Type B pancreatic cell (in vitro differentiated cells): ENCODE results near the gene LHX6. TPM values are rescaled to one million over a fixed set of nuclear protein-coding genes. Genes with fewer than 3 reads are reported as not detected.

Experiments
- DNase-seq: peaks from one replicate; pipeline ENCODE4 v3.0.0; 2021; ENCODE audit warnings: mixed read lengths; ENCODE audit not compliant: unreplicated experiment; ENCODE audit errors: extremely low spot score
- H3K27ac Mint-ChIP-seq: 2 replicates; pipeline ENCODE4 v1.8.0; 2021; ENCODE audit warnings: mild to moderate bottlenecking, mixed read lengths
- H3K27me3 Mint-ChIP-seq: 2 replicates; pipeline ENCODE4 v1.8.0; 2021; ENCODE audit warnings: mixed read lengths
- H3K36me3 Mint-ChIP-seq: 2 replicates; pipeline ENCODE4 v1.8.0; 2021; ENCODE audit warnings: mixed read lengths
- H3K4me1 Mint-ChIP-seq: one replicate; pipeline ENCODE4 v1.8.0; 2021; ENCODE audit warnings: mixed read lengths; ENCODE audit not compliant: unreplicated experiment
- H3K4me3 Mint-ChIP-seq: 2 replicates; pipeline ENCODE4 v1.8.0; 2021; ENCODE audit warnings: mild to moderate bottlenecking, mixed read lengths
- H3K9me3 Mint-ChIP-seq: 2 replicates; pipeline ENCODE4 v1.8.0; 2021; ENCODE audit warnings: mixed read lengths
- total RNA-seq: library from RNA; stranded (reverse); gene quantifications from 2 replicates; pipeline ENCODE4 v1.2.1, GENCODE V29; 2021; ENCODE audit warnings: low replicate concordance
- TF ChIP-seq, protein P1 (sequence below): fragments of 200-600 bp; sonication (generic); conservative IDR thresholded peaks from 2 replicates; pipeline ENCODE4 v1.5.0; 2021; ENCODE audit warnings: antibody characterized with exemption, mild to moderate bottlenecking

Gene LHX6
- total RNA-seq, 1 donor from 2014 or later = 10.0 TPM

DNA sequence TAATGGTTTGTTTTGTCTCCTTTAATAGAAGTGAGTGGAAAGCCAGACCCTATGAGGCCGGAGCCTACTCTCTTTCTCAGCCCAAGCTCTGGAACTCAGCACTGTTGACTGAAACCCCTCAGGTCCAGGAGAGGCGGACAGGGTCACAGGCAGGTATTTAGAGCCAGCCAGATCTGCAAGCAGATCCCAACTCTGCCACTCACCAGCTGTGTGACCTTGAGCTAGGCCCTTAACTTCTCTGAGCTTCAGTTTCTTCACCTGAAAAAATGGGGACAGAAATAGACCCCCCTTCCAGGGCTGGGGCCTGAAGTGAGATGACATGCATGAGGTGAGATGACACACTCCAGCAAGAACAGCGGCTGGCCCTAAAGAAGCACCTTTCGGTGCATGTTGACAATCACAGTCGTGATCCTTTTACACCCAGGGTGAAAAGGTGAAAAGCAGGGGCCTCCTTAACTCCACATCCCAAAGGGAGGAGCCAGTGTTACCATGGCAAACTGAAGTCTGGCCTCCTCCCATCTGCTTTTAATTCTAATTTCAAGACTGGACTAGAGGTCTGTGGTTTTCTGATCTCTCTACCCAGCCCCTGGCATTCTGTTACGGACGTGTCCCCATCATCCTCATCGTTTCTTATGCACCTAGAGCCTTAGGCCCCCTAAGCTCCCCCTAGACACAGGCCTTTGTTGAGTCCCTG lies 41.8 kb downstream of the LHX6 start:
- no peaks in the 10 kb centered on the region for H3K36me3 Mint-ChIP-seq
- H3K4me3 Mint-ChIP-seq = no peak overlapping the region
- TF ChIP-seq, protein P1, sequence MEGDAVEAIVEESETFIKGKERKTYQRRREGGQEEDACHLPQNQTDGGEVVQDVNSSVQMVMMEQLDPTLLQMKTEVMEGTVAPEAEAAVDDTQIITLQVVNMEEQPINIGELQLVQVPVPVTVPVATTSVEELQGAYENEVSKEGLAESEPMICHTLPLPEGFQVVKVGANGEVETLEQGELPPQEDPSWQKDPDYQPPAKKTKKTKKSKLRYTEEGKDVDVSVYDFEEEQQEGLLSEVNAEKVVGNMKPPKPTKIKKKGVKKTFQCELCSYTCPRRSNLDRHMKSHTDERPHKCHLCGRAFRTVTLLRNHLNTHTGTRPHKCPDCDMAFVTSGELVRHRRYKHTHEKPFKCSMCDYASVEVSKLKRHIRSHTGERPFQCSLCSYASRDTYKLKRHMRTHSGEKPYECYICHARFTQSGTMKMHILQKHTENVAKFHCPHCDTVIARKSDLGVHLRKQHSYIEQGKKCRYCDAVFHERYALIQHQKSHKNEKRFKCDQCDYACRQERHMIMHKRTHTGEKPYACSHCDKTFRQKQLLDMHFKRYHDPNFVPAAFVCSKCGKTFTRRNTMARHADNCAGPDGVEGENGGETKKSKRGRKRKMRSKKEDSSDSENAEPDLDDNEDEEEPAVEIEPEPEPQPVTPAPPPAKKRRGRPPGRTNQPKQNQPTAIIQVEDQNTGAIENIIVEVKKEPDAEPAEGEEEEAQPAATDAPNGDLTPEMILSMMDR = no peak
- no peak for DNase-seq
- H3K4me1 Mint-ChIP-seq = peaks cover 17% of the 10 kb centered on the region
- H3K27ac Mint-ChIP-seq = no peak overlapping the region
- peaks cover 8% of the 10 kb centered on the region for H3K27me3 Mint-ChIP-seq
- H3K9me3 Mint-ChIP-seq = no peaks in the 10 kb centered on the region

DNA sequence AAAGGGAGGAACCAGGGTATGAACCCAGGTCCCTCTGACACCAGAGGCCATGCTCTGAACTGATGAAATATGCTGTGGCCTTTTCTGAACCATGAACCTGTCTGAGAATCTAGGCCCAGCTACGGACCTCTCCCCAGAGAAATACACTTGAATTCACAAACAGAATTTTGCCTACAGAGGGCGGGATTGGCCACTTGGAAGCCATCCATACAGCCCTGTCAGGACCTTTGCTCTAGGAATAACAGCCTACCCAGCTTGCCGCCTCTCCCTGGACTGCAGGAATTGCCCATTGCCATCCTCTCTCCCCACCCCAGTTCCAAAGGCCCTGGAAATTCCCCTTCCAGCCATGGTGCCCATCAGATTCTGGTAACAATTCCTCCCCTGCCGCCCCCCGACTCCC lies 42.5 kb downstream of the LHX6 start:
- Mint-ChIP-seq H3K4me1 (peaks cover 17% of the 10 kb centered on the region), H3K9me3 (no peaks in the 10 kb centered on the region), H3K36me3 (no peaks in the 10 kb centered on the region), H3K27me3 (peaks cover 8% of the 10 kb centered on the region), H3K4me3 (no peak overlapping the region), H3K27ac (no peak overlapping the region)
- TF ChIP-seq, protein P1 = no peak
- DNase-seq = no peak

DNA sequence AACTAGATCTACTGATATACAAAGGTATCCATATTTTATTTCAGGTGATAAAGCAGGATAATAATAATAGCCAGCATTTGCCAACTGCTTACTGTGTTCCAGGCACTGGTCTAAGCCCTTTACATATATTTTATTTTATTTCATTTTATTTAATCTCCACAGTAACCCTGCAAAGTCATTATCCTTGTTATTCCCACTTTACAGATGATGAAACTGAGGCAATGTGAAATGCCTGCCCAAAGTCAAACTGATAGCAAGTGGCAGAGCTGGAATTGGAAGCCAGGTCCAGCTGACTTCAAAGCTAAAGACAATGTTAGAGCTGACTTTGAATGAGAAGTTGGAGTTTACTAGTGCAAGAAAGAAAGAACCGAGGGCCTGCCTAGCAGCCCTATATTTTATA lies 44.2 kb downstream of the LHX6 start:
- H3K4me3 Mint-ChIP-seq = no peak overlapping the region

DNA sequence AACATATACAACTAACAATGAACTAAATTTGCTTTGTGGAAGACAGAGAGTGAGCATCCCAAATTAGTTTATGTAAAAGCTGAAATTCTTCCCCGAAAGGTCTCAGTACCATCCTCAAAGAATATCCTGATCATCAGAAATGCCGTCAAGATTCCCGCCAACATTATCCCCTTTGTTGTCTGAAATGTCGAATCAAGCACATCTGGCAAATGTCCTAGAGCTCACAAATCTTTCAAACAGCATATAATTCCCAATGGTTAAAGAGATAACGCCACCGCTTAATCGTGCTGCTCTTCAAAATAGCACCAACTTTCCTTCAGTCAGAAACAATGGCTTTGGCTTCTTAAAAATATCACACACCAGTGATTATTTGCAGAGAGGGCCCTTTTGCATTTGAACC lies 45.3 kb downstream of the LHX6 start:
- Mint-ChIP-seq H3K4me1 (peaks cover 17% of the 10 kb centered on the region), H3K9me3 (no peaks in the 10 kb centered on the region), H3K27ac (no peak overlapping the region), H3K27me3 (peaks cover 15% of the 10 kb centered on the region), H3K4me3 (no peak overlapping the region), H3K36me3 (no peaks in the 10 kb centered on the region)
- DNase-seq = no peak
- TF ChIP-seq, protein P1 = no peak

More for the DNA sequence above, 44.2 kb downstream of the LHX6 start:
- Mint-ChIP-seq H3K27me3 (peaks cover 8% of the 10 kb centered on the region), H3K4me1 (peaks cover 17% of the 10 kb centered on the region), H3K36me3 (no peaks in the 10 kb centered on the region), H3K27ac (no peak overlapping the region), H3K9me3 (no peaks in the 10 kb centered on the region)
- no peak for DNase-seq
- TF ChIP-seq, protein P1 = no peak

DNA sequence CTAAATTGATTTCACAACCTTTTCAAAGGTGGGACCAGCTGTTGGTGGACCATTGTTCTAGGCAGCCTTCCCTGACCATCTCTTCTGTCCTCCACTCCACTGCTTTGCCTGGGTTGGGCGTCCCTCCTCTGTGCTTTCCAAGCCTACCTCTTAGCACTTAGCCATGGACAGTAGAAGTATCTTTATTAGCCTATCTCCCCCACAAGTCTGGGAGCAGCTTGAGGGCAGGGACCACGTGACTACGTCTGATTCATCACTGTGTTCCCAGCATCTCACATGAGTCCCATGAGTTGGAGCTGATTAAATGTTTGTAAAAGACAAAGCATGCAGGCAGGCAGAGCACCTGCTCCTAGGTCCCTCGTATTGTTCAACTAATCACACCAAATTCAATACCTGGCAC lies 48.1 kb downstream of the LHX6 start:
- Mint-ChIP-seq H3K27me3 (peaks cover 26% of the 10 kb centered on the region), H3K4me3 (no peak overlapping the region), H3K4me1 (no peaks in the 10 kb centered on the region), H3K9me3 (no peaks in the 10 kb centered on the region), H3K27ac (no peak overlapping the region), H3K36me3 (no peaks in the 10 kb centered on the region)
- DNase-seq = no peak
- TF ChIP-seq, protein P1 = no peak

DNA sequence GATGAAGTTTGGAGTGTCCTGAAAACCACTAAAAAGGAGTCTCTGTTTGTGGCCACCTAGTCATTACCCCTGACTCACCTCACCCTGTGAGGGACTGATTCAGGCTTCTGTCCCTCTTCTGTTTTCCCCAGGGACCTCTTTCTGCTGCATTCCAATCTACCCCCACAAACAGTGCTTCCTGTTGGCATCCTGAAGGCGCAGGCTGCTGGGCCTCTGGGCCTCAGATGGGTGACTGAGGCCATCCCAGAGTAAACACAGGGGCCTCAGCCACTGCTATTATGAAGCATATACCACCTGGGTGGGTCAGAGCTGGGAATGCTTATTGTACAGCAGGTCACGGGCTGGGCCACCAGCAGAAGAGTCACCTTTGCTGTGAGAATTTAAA lies 49.1 kb downstream of the LHX6 start:
- Mint-ChIP-seq H3K4me1 (no peaks in the 10 kb centered on the region), H3K9me3 (no peaks in the 10 kb centered on the region), H3K27ac (no peak overlapping the region), H3K27me3 (peaks cover 32% of the 10 kb centered on the region), H3K36me3 (no peaks in the 10 kb centered on the region), H3K4me3 (no peak overlapping the region)
- TF ChIP-seq, protein P1 = no peak
- DNase-seq = no peak
